ENCODE measurements around the gene PIEZO2.

Gene PIEZO2

GRCh38 chr18:11124054-11124453 lies 25.3 kb downstream of the PIEZO2 start:
- no peak for DNase-seq (ENCODE audit: low read depth)
- TF ChIP-seq CTCF (IDR thresholded peaks at IDR 0.05; ENCODE audit: insufficient read depth, low read depth, low read length, missing control alignments) = no peak
- H3K4me3 ChIP-seq (ENCODE audit: low read length) = no peak overlapping the region

GRCh38 chr18:11121443-11121849 lies 27.9 kb downstream of the PIEZO2 start:
- no peak overlapping the region for H3K4me3 ChIP-seq (ENCODE audit: low read length)
- no peak for DNase-seq (ENCODE audit: low read depth)

GRCh38 chr18:11119959-11120587 lies 29.3 kb downstream of the PIEZO2 start:
- TF ChIP-seq CTCF (IDR thresholded peaks at IDR 0.05; ENCODE audit: insufficient read depth, low read depth, low read length, missing control alignments) = no peak
- no peak overlapping the region for H3K4me3 ChIP-seq (ENCODE audit: low read length)
- DNase-seq (ENCODE audit: low read depth) = no peak

More at GRCh38 chr18:11121443-11121849, 27.9 kb downstream of the PIEZO2 start:
- no peak for TF ChIP-seq CTCF (IDR thresholded peaks at IDR 0.05; ENCODE audit: insufficient read depth, low read depth, low read length, missing control alignments)

- no peak for TF ChIP-seq CTCF (IDR thresholded peaks at IDR 0.05; ENCODE audit: insufficient read depth, low read depth, low read length, missing control alignments)
- no peak overlapping the region for H3K4me3 ChIP-seq (ENCODE audit: low read length)
- DNase-seq (ENCODE audit: low read depth) = no peak
Measured at GRCh38 chr18:11119550-11119949, 29.8 kb downstream of the PIEZO2 start.

GRCh38 chr18:11118051-11118766 lies 31.2 kb downstream of the PIEZO2 start:
- no peak for DNase-seq (ENCODE audit: low read depth)
- TF ChIP-seq CTCF (IDR thresholded peaks at IDR 0.05; ENCODE audit: insufficient read depth, low read depth, low read length, missing control alignments) = no peak
- no peak overlapping the region for H3K4me3 ChIP-seq (ENCODE audit: low read length)

GRCh38 chr18:11115276-11115675 lies 34.1 kb downstream of the PIEZO2 start:
- no peak for DNase-seq (ENCODE audit: low read depth)
- no peak for TF ChIP-seq CTCF (IDR thresholded peaks at IDR 0.05; ENCODE audit: insufficient read depth, low read depth, low read length, missing control alignments)
- H3K4me3 ChIP-seq (ENCODE audit: low read length) = no peak overlapping the region
